ENCODE measurements around the gene COA7. TPM values are rescaled to one million over a fixed set of nuclear protein-coding genes. Genes with fewer than 3 reads are reported as not detected.
"Not testable (repeated sequence)": the region's sequence is repeated elsewhere in the genome, so short reads cannot be mapped to it uniquely, and the experiment has no call there.

Gene COA7
- total RNA-seq, 4 donors from 2014 or later, result 8.2 to 26.5 (median 14.0) TPM

- ATAC-seq (ENCODE audit: low FRiP score) (no peak), DNase-seq (ENCODE audit: low spot score) (no peak)
- TF ChIP-seq CTCF (IDR thresholded peaks at IDR 0.05), result no peak
Measured at GRCh38 chr1:52738148-52738547, 40.0 kb upstream of the COA7 start.

DNA sequence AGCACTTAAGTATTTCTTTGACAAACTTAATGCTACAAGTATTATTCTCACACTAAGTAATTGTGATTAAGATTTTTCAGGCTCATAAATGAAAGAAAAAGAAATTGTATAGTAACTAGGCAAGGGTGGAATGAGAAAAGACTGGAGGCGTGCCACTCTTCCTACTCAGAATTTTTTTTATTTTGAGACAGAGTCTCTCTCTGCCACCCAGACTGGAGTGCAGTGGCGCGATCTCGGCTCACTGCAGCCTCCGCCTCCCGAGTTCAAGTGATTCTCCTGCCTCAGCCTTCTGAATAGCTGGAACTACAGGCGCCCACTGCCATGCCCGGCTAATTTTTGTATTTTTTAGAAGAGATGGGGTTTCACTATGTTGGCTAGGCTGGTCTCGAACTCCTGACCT, 37.2 kb upstream of the COA7 start:
- DNase-seq (ENCODE audit: low spot score); ATAC-seq (ENCODE audit: low FRiP score): not testable (repeated sequence)

- TF ChIP-seq CTCF (IDR thresholded peaks at IDR 0.05), result no peak
- DNase-seq (ENCODE audit: low spot score) (no peak), ATAC-seq (ENCODE audit: low FRiP score) (no peak)
Measured at GRCh38 chr1:52733368-52733767, 35.2 kb upstream of the COA7 start.

GRCh38 chr1:52727956-52728656, 30.0 kb upstream of the COA7 start:
- ATAC-seq (ENCODE audit: low FRiP score) (no peak), DNase-seq (ENCODE audit: low spot score) (no peak)
- TF ChIP-seq CTCF (IDR thresholded peaks at IDR 0.05), result no peak

DNA sequence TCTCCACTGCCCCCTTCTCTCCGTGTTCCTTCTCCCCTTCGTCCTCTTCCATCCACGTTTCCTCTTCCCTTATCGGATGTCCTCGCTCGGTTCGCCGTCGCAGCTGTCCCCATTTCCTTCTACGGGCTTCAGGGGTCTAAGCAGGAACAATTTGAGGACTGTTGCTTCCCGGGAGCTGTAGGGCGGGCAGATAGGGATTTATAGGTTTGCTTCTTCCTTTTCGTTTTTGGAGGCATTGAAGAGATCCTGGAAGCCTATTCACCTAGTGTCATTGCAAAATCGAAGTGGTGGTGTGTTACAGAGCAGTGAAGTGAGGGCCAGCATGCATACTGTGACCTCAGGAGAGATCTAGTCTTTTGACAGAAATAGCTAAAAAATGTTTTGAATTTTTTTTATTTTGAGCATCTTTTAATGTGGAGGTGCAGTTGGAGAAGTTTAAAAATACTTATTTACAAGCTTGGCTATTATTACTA, 29.0 kb upstream of the COA7 start:
- TF ChIP-seq CTCF (IDR thresholded peaks at IDR 0.05), result no peak
- DNase-seq (ENCODE audit: low spot score) (no peak), ATAC-seq (ENCODE audit: low FRiP score) (no peak)

DNA sequence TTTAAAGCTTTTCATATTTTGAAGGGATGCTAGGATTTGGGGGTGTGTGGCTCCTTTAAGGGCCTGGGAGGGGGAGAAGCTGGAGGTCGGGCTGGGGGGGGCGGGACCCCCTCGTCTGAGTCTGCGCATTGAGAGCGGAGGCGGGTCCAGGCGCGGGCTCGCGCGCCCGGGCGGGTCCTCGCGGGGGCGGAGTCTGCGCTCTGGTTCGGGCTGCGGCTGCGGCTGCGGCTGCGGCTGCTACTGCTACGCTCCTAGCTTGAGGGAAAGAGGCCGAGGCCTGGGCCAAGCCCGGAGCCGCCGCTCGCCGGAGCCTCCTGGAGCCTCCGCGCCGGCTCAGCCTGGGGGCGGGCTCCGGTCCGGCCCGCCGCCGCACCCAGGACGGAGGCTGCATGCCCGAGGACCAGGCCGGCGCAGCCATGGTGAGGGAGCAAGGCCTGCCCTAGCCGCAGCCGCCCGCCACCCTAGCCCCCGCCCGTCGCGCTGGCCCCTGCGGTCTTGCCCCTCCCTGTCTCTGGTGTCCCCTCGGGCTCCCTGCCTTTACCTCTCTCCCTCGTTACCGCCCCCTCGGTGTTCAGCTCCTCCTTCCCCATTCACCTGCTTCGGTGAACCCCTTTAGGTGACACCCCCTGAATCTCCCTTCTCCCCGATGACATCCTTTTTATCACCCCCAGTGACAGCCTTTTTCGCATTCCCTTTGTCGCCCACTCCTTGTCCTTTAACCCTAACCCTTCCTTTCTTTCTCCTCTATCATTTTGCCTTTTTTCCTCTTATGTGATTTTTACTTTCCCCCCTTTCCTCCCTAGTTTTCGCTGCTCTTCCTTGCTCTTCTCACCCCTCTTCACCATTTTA, 28.3 kb upstream of the COA7 start, which contains the start of gene ZYG11B:
Gene ZYG11B (plus strand): TSS at position 189 of the 849 bp plus-strand sequence. CDS start 201 bp downstream, at position 390.
- no peak for TF ChIP-seq CTCF (IDR thresholded peaks at IDR 0.05)
- DNase-seq (ENCODE audit: low spot score), result peak; percentile 66
- peak; percentile 96 for ATAC-seq (ENCODE audit: low FRiP score)

DNA sequence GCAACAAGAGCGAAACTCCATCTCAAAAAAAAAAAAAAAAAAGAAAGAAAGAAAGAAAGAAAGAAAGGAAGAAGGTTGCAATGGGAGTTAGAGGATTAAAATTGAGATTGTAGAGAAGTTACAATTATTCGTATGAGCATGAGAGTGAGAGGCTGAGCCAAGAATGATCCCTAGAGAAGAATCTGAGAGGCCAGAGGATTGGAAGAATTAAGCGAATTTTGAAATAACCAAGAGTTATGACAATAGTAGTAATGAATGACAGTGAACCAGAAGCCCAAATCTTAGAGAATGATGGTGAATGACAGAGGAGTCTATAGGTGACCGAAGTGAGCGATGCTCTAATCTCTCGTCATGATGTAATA, 27.7 kb upstream of the COA7 start:
- ATAC-seq (ENCODE audit: low FRiP score) (no peak), DNase-seq (ENCODE audit: low spot score) (no peak)
- no peak for TF ChIP-seq CTCF (IDR thresholded peaks at IDR 0.05)

Data from omental fat pad (tissue), 4 donors.